Measurements from ENCODE around the gene TRAF7.
A peak's percentile ranks its signal among the peaks of the same experiment; 100 is the strongest.

Gene TRAF7

GRCh38 chr16:2145843-2146242, 9.7 kb upstream of the TRAF7 start:
- no peak overlapping the region for H3K9ac ChIP-seq (ENCODE audit: low read length)
- no peak overlapping the region for H3K4me3 ChIP-seq (ENCODE audit: insufficient read depth, low read length, poor library complexity, severe bottlenecking)
- TF ChIP-seq EZH2phosphoT487 (conservative IDR thresholded peaks at IDR 0.05; ENCODE audit: low read length) (no peak), CTCF (IDR thresholded peaks at IDR 0.05; ENCODE audit: insufficient read depth, low read length, poor library complexity, severe bottlenecking) (no peak)
- H3K27me3 ChIP-seq (ENCODE audit: low read length): no peaks in the 10 kb centered on the region
- H2AFZ ChIP-seq (ENCODE audit: low read depth, low read length, severe bottlenecking): no peak overlapping the region
- peaks cover 28% of the 10 kb centered on the region for H3F3A ChIP-seq (ENCODE audit: insufficient read depth)
- no peaks in the 10 kb centered on the region for H4K20me1 ChIP-seq (ENCODE audit: low read depth, low read length)
- no peak overlapping the region for H3K4me2 ChIP-seq (ENCODE audit: low read depth, low read length, poor library complexity, severe bottlenecking)
- H3K9me3 ChIP-seq (ENCODE audit: insufficient read depth, low read length): no peaks in the 10 kb centered on the region
- H3K27ac ChIP-seq (ENCODE audit: low read depth, low read length): no peak overlapping the region
- no peaks in the 10 kb centered on the region for H3K36me3 ChIP-seq (ENCODE audit: low read length)
- H3K79me2 ChIP-seq (ENCODE audit: insufficient read depth, low read length): no peaks in the 10 kb centered on the region
- no peaks in the 10 kb centered on the region for H3K9me2 ChIP-seq (replicated peaks; ENCODE audit: insufficient read depth, low read length)

- Histone ChIP-seq H3K79me2 (ENCODE audit: insufficient read depth, low read length) (no peaks in the 10 kb centered on the region), H2AFZ (ENCODE audit: low read depth, low read length, severe bottlenecking) (no peak overlapping the region), H3K9me3 (ENCODE audit: insufficient read depth, low read length) (no peaks in the 10 kb centered on the region), H3K9me2 (replicated peaks; ENCODE audit: insufficient read depth, low read length) (no peaks in the 10 kb centered on the region), H4K20me1 (ENCODE audit: low read depth, low read length) (peaks cover 5% of the 10 kb centered on the region; the same call in 1 of the 2 replicates), H3K27ac (ENCODE audit: low read depth, low read length) (no peak overlapping the region), H3K9ac (ENCODE audit: low read length) (no peak overlapping the region), H3K27me3 (ENCODE audit: low read length) (no peaks in the 10 kb centered on the region), H3K4me3 (ENCODE audit: insufficient read depth, low read length, poor library complexity, severe bottlenecking) (no peak overlapping the region), H3K4me2 (ENCODE audit: low read depth, low read length, poor library complexity, severe bottlenecking) (no peak overlapping the region), H3F3A (ENCODE audit: insufficient read depth) (peaks cover 37% of the 10 kb centered on the region), H3K36me3 (ENCODE audit: low read length) (0 out of 2 replicates have a peak, but pooled peaks cover 3% of the 10 kb centered on the region)
- TF ChIP-seq CTCF (IDR thresholded peaks at IDR 0.05; ENCODE audit: insufficient read depth, low read length, poor library complexity, severe bottlenecking) (no peak), EZH2phosphoT487 (conservative IDR thresholded peaks at IDR 0.05; ENCODE audit: low read length) (no peak)
Observed at GRCh38 chr16:2147378-2147777, 8.2 kb upstream of the TRAF7 start.

GRCh38 chr16:2147981-2148671, 7.5 kb upstream of the TRAF7 start, which contains the start of gene RAB26:
Gene RAB26, plus strand, starts transcription at chr16:2148625. Its CDS starts 159 bp downstream, at chr16:2148784.
- peaks cover 5% of the 10 kb centered on the region; the same call in 1 of the 2 replicates for H4K20me1 ChIP-seq (ENCODE audit: low read depth, low read length)
- H3K9ac ChIP-seq (ENCODE audit: low read length): peak within 1 kb of the TSS; percentile 31
- H3K79me2 ChIP-seq (ENCODE audit: insufficient read depth, low read length): peaks cover 2% of the 10 kb centered on the region; the same call in 1 of the 2 replicates
- TF ChIP-seq EZH2phosphoT487 (conservative IDR thresholded peaks at IDR 0.05; ENCODE audit: low read length) (no peak), CTCF (IDR thresholded peaks at IDR 0.05; ENCODE audit: insufficient read depth, low read length, poor library complexity, severe bottlenecking) (no peak)
- H3K9me2 ChIP-seq (replicated peaks; ENCODE audit: insufficient read depth, low read length): no peaks in the 10 kb centered on the region
- H3K4me3 ChIP-seq (ENCODE audit: insufficient read depth, low read length, poor library complexity, severe bottlenecking): peak within 1 kb of the TSS; percentile 27
- H3K9me3 ChIP-seq (ENCODE audit: insufficient read depth, low read length): no peaks in the 10 kb centered on the region
- no peak within 1 kb of the TSS for H2AFZ ChIP-seq (ENCODE audit: low read depth, low read length, severe bottlenecking)
- H3K4me2 ChIP-seq (ENCODE audit: low read depth, low read length, poor library complexity, severe bottlenecking): peak within 1 kb of the TSS; percentile 49
- H3K27ac ChIP-seq (ENCODE audit: low read depth, low read length): no peak within 1 kb of the TSS
- H3K27me3 ChIP-seq (ENCODE audit: low read length): no peaks in the 10 kb centered on the region
- peaks cover 45% of the 10 kb centered on the region for H3F3A ChIP-seq (ENCODE audit: insufficient read depth)
- H3K36me3 ChIP-seq (ENCODE audit: low read length): peaks cover 7% of the 10 kb centered on the region
